Kidney tubule cell (primary cell): ENCODE data around the gene BRIP1.

Source experiments
- DNase-seq: peaks from one replicate; pipeline ENCODE4 v3.0.0-alpha.2; 2018; ENCODE audit warnings: low spot score

The BRIP1 gene

DNA sequence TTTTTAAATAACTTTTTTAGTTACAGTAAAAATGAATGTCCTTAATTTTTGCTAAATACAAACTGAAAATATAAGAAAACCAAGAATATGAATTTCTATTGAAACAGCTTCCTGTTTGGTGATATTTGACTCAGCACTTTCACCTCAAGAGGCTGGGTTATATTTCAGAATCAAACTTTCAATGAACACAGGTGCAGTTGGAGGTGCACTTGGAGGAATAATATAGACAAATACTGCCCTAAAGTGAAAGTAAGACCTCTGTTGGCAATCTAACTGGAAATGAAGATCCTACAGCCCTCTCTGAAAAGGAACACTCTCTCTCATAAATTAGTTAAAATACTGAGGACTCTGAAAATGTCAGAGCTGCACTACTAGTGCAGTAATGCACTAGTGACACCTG, 106.2 kb downstream of the BRIP1 start:
- no peak for DNase-seq

DNA sequence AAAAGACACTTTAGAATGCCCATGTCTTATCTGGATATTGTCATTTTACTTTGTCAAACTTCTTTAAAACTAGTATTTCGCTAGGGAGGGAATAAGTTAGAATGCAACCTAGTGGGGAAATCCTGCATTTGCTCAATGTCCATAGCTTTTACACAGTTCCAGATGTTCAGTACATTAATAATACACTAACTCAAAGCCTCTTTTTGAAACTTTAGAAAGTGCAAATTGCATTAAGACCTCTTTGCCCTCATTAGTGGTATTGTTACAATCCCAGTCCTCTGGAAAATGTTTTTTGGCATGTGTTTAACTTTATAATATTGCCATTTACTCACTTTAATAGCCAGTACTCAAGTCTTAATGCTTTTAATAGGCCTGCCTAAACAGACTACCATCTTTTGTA, 106.8 kb downstream of the BRIP1 start:
- DNase-seq, result no peak

DNA sequence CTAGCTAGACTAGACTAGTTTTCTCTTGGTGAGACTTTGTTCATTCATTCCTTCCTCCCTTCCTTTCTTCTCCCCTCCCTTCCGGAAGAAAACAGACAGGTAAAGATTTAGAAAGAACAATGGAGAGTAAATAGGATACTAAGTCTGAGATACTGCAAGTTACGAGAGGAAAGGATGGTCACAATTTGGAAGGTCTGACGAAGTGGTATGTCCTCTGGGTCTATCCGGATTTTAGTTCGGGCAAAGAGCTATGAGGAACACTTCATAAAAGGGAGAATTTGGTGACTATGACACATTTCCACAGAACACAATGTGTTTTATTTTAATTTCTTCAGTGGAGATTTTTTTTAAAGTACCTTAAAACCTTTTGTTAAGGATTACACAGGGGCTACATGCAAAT, 107.7 kb downstream of the BRIP1 start:
- no peak for DNase-seq

DNA sequence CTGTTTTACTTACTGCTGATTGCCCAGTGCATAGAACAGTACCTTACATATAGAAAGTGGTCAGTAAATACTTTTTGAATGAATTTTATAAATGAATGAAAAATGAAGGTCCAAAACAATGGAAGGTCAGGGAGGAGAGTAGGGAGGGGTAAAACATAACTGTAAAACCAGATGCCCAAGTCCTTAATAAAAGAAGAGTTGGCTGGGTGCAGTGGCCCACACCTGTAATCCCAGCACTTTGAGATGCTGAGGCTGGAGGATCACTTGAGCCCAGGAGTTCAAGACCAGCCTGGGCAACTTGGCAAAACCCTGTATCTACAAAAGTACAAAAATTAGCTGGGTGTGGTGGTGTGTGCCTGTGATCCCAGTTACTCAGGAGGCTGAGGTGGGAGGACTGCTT, 108.2 kb downstream of the BRIP1 start:
- no peak for DNase-seq

DNA sequence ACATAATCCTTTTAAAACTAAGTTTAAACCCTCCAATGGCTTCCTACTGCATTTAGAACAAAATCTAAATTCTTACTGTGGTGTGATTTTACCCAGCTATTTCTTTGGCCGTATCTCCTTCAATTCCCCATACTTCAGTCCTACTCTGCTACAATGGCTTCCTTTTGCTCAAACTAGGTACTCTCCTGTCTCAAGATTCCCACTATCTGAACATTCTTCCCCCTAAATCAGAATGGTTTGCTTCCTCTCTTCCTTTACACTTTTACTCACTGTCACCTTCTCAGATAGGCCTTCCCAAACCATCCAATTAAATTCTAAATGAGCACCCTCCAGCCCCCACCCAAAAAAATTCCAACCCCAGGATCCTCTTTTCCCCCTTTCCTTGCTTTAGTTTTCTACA, 109.2 kb downstream of the BRIP1 start:
- no peak for DNase-seq

DNA sequence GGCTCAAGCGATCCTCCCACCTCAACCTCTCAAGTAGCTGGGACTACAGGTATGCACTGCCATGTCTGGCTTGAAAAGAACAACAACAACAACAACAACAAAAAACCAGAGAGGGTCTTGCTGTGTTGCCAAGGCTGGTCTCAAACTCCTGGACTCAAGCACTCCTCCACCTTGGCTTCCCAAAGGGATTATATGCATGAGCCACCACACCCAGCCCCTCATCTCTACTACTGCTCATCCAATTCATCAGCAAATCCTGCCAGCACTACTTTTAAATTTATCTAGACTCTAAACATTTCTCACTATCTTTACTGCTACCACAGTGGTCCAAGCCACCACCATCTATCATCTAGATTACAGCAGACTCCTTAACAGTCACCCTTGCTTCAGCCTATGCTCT, 109.6 kb downstream of the BRIP1 start:
- DNase-seq, result no peak

DNA sequence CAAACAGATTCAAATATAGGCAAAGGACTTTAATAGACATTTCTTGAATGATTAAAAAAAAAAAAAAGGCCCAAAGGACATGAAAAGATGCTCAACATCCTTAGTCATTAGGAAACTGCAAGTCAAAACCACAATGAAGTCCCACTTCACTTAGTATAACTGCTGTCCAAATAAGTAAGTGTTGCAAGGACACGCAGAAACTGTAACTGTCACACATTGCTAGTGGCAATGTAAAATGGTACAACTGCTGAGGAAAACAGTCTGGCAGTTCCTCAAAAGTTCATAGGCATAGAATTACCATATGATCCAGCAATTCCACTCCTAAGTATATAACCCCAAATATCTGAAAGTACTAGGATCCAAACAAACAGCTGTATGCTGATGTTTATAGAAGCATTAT, 112.7 kb downstream of the BRIP1 start:
- DNase-seq, result no peak

DNA sequence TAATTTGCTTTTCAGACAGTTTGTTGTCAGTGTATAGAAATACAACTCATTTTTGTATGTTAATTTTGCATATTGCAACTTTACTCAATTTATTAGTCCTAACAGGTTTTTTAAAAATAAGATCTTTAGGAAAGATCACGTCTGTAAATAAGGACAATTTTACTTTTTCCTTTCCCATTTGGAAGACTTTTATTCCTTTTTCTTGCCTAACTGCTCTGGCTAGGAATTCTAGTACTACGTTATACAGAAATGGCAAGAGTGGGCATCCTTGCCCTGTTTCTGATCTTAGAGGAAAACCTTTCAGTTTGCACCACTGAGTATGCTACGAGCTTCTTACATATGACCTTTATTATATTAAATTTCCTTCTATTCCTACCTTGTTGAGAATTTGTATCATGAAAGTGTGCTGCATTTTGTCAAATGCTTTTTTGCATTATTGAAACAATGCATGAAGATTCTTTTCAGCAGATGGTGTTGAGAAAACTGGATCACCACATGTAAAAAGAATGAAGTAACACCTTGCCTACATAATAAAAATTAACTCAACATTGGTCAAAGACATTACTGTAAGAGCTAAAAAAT, 113.4 kb downstream of the BRIP1 start:
- no peak for DNase-seq

DNA sequence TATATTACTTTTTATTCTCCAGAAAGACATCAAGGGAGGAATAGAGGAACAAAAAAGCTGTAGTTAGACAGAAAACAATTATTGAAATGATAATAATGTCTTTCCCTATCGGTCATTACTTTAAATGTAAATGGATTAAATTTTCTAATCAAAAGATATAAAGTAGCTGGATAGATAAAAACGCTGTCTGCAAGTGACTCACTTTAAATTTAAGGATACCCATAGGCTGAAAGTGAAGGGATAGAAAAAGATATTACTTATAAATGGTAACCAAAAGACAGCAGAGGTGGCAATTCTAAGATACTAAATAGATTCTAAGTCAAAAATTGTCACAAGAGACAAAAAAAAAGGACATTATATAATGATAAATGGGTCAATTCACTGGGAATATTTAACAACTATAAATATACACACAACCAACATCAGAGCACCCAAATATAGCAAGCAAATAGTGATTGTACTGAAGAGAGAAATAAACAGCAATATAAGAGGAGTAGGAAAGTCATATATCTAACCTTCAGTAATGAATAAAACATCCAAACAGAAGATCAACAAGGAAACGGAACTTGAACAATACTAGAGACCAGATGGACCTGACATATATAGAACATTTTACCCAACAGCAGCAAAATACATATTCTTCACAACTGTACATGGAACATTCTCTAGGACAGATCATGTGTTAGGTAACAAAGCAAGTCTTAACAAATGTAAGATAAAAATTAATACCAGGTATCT, 116.9 kb downstream of the BRIP1 start:
- DNase-seq, result no peak

DNA sequence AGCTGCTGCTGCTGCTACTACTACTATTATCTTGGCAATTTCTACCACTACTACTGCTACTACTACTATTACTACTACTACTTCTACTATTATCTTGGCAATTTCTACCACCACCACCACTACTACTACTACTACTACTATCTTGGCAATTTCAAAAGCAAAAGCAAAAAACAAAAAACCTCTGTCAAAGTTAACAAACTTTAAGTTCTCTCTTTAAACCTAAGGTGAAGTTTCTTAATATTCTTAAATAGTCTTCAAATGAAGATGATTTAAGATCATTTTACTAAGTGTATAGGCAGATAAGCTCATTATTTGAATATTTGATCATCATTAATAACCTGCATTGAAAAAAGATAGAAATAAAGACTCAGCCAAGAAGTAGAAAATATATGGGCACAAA, 118.5 kb downstream of the BRIP1 start:
- no peak for DNase-seq

DNA sequence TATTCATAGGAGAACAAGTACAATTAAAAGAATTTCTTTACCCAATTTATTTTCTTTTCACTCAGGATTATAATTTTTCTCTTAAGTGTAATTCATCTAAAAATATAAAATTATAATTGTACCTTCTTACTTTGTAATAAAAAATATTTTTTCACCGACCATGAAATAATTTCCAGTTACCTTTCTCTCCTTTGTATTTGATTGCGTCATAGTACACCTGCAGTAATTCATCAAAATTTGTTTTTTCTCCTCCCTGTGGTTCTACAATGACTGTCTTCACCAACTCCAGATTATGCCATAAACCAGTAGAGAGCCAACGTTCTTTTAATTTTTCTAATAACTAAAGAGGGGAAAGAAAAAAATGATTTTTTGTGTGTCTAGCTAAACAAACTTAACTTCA, 119.1 kb downstream of the BRIP1 start:
- no peak for DNase-seq

DNA sequence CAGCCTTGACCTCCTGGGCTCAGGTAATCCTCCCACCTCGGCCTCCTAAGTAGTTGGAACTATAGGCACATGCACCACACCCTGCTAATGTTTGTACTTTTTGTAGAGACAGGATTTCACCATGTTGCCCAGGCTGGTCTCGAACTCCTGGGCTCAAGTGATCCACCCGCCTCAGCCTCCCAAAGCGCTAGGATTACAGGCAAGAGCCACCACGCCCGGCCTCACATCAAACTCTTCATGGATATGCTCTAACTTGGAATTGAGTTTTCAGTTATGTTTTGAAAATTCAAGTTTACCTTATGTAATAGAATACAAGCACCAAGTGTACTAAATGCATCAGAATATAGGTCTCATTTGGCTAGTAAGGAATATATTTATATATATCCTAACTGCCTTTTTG, 119.6 kb downstream of the BRIP1 start:
- DNase-seq, result no peak

DNA sequence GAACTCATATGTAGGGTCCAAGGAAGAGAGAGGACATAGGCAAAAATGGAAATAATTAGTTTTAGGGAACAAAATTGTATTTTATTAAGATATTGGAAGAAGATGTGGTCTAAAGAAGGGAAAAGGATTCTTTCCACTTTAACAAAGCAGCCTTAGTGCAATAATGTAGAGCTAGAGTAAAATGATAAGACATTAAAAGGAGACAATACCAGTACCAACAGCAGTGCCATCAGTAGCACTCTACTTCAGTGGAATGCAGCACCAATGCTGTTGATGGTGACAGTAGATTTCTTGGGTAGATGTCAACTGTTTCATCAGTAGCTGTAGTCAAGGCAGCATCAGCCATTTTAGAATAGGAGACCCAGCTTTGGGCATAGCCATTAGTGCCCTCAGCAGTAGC, 124.3 kb downstream of the BRIP1 start:
- no peak for DNase-seq

DNA sequence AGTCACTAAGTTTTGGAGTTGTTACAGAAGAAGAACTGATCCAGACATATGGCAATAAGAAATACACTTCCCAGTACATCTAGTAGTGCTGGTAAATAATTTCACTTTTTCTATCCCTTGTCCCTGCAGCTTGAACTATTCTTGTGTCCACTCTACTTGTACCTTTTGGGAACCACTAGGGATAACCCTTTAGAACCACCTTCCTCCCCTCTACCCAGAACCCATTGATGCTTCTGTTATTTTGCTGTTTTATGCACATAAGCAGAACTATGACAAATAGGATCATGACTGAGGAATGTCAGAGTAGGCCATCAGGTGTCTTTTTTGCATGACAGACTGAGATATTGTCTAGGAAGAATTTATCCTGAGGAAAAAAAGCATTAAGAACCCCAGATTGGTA, 125.1 kb downstream of the BRIP1 start:
- no peak for DNase-seq

DNA sequence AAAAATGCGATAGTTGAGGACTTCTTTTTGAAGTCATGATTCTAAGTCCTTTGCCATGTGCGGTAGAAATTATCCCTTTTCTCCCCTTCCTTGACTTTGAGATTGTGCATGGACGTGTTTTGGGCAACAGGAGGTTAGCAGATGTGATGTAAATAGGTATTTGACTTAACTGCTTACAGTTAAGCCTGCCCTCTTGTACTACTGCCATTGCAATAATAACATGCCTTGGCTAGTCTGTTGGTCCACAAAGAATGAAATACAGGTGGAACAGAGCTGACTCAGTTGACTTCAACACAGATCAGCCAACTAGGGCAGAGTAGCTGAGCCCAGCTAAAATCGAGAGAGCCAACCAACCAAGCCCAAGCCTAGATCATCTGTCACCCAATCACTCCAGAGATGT, 125.5 kb downstream of the BRIP1 start:
- DNase-seq, result no peak

DNA sequence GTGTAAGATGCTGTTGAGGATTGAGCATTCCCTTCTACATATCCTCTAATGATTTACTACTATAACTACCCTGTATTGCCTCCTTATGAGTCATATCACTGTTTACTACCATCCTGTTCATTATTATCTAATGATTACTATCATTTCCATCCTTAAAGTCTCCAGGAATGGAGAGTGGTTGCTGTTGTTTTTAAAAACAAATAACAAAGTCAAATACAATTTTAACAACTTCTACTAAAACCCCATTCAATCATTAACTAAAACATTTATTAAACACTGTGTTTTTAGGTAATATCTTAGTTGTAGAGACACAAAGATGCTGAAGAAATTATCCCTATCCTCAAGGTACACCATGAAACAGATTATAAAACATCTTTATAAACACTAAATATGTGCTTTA, 126.9 kb downstream of the BRIP1 start:
- DNase-seq, result peak; percentile 21

DNA sequence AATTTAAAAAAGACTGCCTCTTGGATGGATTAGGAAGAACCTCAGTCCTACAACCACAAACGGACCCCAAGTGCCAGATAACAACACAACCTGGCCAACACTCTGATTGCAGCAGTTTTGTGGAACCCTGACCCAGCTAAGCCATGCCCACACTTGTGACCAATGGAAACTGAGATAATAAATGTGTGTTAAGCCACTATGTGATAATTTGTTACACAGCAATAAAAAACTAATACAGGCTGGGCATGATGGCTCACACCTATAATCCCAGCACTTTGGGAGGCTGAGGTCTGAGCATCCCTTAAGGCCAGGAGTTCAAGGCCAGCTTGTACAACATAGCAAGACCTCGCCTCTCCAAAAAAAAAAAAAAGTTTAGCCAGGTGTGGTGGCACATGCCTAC, 127.5 kb downstream of the BRIP1 start:
- DNase-seq, result no peak

DNA sequence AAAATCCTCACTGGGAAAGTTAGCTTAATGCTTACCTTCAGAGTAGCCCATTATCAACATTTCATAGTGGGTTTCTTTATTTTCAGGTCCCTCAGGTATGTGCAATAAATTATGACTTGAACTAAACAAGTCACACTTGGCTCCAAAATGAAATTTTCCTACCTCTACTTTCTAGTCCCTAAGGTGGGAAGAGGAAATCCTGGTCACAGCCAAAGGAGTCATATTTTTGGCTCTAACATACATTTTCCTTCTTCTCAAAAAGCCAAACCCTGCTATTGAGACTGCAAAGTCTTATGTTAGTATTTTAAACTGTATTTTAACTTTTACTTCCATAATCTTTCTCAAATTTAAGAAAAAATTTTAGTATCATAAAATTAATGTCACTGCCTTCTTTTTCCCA, 128.9 kb downstream of the BRIP1 start:
- DNase-seq, result no peak

DNA sequence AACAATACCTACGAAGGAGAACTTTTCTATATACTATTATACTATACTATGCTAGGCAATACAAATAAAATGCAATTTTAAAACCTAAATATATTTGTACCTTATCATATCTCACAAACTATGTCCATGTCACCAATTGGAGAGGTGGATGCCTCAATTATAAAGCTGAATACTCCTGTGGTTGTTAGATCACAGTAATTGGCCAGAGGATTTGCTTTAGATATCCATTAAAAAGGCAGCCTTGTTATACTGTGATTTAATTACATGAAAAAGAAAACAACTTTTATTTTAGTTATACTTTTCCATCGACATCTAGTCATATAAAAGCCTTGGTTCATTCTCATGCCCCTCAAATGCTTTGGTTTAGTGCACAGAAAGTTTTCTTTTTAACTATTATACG, 129.3 kb downstream of the BRIP1 start:
- DNase-seq, result no peak

DNA sequence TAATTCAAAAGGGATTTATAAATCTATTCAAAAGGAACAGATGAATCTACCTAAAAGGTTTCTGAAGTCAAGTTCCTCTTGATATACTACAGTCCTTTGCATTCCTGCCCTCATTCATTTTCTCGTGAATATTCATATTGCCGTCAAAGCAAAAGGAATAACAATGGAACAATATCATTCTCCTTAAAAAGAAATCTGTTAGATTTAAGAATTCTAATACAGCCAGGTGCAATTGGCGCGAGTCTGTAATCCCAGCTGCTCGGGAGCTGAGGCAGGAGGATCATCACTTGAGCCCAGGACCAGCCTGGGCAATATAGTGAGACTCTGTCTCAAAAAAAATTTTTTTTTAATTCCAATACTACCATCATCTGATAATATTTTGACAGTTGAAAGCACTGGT, 130.3 kb downstream of the BRIP1 start:
- no peak for DNase-seq

DNA sequence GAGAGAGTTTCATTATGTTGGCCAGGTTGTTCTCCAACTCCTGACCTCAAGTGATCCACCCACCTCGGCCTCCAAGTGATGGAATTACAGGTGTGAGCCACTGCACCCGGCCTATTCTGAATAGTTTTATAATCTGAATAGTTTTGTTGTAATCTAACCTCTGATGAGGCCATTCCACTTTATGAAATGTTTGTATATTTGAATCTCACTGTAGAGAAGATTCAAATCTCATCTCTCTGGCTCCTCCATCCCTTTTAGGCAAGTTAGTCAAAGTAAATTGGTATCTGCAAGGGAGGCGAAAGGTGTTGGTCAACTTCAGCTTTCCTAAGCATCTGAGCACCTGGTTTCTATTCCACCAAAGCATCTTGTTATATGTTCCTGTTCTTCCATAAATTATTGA, 131.2 kb downstream of the BRIP1 start:
- no peak for DNase-seq

DNA sequence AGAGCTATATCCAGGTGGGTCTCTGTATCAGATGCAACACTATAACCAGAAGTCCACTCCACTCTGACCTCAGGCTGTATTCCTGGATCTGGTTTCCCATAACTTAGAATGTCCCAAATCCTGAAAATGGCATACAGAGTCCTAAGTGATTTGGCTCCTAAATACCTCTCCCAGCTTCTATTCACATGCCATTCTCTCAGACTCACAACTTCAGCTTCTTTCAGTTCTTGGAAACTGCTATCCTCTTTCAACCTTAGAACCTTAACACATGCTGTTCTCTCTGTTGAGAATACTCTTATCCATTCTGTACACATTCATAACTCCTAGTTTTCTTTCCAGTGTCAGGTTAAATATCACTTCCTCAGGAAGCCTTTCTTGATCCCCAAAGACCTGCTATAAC, 132.0 kb downstream of the BRIP1 start:
- DNase-seq, result no peak

DNA sequence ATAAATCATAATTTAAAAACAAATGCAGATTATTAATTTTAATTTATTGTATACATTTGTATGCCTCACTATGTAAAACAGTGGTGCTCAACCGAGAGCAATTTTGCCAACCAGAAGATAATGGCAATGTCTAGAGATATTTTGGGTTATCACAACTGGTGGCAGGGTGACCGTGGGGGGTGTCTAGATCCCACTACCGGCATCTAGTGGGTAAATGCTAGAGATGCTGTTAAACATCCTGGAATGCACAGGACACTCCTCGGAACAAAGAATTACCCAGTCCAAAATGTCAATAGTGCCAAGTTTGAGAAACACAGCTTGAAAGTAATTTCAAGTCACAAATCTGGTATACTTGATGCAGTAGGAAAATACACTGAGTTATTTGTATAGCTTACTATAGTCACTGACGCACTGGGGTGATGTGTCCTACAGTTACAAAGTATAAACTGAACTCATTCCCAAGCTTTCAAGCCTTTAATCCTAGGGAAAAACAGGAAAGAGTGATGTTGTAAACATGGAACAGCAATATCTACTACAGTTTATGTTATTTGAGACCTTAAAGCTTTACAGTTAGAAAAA, 133.5 kb downstream of the BRIP1 start:
- no peak for DNase-seq

DNA sequence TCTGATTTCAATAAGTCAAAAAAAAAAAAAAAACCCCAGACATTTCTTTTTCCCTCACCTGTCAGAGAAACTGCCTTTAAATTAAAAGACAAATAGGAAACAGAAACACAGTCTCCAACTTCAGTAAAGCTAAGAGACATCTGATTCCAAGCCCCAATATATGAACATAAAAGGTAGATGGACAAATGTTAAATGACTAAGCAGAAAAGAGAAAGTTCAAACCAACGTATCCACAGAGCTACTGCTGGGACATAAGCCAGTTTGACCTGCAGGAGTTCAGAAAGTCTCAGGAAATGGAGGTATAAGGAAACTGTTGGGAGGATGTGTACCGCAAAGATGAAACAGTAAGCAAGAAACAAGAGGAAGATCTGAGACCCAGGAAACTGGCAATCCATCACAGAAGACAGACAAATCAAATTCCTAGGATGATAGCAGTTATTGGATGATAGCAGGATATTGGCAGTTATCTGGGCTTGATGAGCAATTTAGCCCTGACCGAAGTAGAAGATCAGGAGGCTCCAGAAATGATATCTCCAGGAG, 135.0 kb downstream of the BRIP1 start:
- no peak for DNase-seq
